ENCODE data around the gene C4BPA. TPM values are rescaled to one million over a fixed set of nuclear protein-coding genes. Genes with fewer than 3 reads are reported as not detected.

C4BPA gene
- 0.46 to 0.77 TPM (median 0.54 TPM) in 5 replicates for total RNA-seq (2022; extraction: Qiagen RNA extraction; ENCODE audit: low read depth)

DNA sequence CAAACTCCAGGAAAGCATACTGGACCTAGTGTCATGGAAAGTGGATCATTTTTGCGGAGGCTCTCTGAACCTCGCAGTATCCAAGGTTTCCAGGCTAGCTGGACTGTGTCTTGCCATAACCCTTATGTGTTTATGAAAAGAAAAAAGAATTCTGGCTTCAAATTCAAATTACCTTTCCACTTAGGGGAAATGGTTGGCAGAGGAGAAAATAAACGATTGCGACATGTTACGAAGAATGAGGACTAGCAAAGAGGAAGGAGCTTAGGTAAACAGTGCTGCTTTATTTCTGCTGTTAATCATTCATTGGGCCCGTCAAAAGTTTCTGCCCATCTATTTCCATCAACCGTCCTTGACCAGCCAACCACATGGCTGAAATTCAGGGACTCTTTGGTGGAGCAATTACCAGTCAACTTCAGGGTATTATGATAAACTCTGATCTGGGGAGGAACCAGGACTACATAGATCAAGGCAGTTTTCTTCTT is at the start of gene C4BPA:
Gene C4BPA (plus strand): TSS at position 342 of the 482 bp plus-strand sequence. CDS start 8,793 bp downstream, outside the sequence.

GRCh38 chr1:207088701-207089626 is 15.1 kb upstream of the C4BPA start, which contains the start of gene C4BPB:
Gene C4BPB, plus strand, starts transcription at chr1:207088860. Its CDS starts 672 bp downstream, at chr1:207089532.

Other genes starting within 250 kb of the C4BPA start
- gene IL20, start 238.6 kb upstream of the C4BPA start, total RNA-seq (2022; extraction: Qiagen RNA extraction; ENCODE audit: low read depth) = not detected in 5 replicates
- gene IL24, start 206.8 kb upstream of the C4BPA start, total RNA-seq (2022; extraction: Qiagen RNA extraction; ENCODE audit: low read depth) = 0.25 to 0.60 TPM (median 0.31 TPM) in 5 replicates
- 3.3 to 6.4 TPM (median 4.4 TPM) in 5 replicates for gene FCMR, start 182.3 kb upstream of the C4BPA start, total RNA-seq (2022; extraction: Qiagen RNA extraction; ENCODE audit: low read depth)
- not detected in 5 replicates for gene PIGR, start 157.8 kb upstream of the C4BPA start, total RNA-seq (2022; extraction: Qiagen RNA extraction; ENCODE audit: low read depth)
- gene FCAMR, start 133.8 kb upstream of the C4BPA start, total RNA-seq (2022; extraction: Qiagen RNA extraction; ENCODE audit: low read depth) = not detected in 5 replicates
- 4.0 to 5.3 TPM (median 4.9 TPM) in 5 replicates for gene C1orf116, start 71.5 kb upstream of the C4BPA start, total RNA-seq (2022; extraction: Qiagen RNA extraction; ENCODE audit: low read depth)
- gene YOD1, start 53.0 kb upstream of the C4BPA start, total RNA-seq (2022; extraction: Qiagen RNA extraction; ENCODE audit: low read depth) = 4.7 to 8.3 TPM (median 6.9 TPM) in 5 replicates
- 4.2 to 6.5 TPM (median 5.9 TPM) in 5 replicates for gene PFKFB2, start 51.0 kb upstream of the C4BPA start, total RNA-seq (2022; extraction: Qiagen RNA extraction; ENCODE audit: low read depth)
- gene C4BPB, start 15.4 kb upstream of the C4BPA start, total RNA-seq (2022; extraction: Qiagen RNA extraction; ENCODE audit: low read depth) = 1.1 to 2.2 TPM (median 1.7 TPM) in 5 replicates
- gene CD55, start 217.4 kb downstream of the C4BPA start, total RNA-seq (2022; extraction: Qiagen RNA extraction; ENCODE audit: low read depth) = 93.7 to 142 TPM (median 122 TPM) in 5 replicates